ENCODE results near the gene DAGLB. TPM values are rescaled to one million over a fixed set of nuclear protein-coding genes. Genes with fewer than 3 reads are reported as not detected.

DAGLB gene
- total and polyA plus RNA-seq, 10 donors, result 7.2 to 35.1 (median 24.6) TPM

GRCh38 chr7:6481445-6481844 lies 33.7 kb upstream of the DAGLB start:
- peaks cover 0 to 33% (median 2%) of the 10 kb centered on the region in 6 donors for H3K36me3 ChIP-seq
- H3K27ac ChIP-seq, result no peak overlapping the region
- no peak for TF ChIP-seq POLR2AphosphoS5 (IDR thresholded peaks at IDR 0.05)
- TF ChIP-seq CTCF (IDR thresholded peaks at IDR 0.05 in 8 of 11, conservative IDR thresholded peaks at IDR 0.05 in 3 of 11), result no peak
- no peak for TF ChIP-seq POLR2A (IDR thresholded peaks at IDR 0.05)
- WGBS, 5 donors, result 74 to 92% (median 78%) methylated on average over 6 of the region's 6 CpGs
- intact Hi-C loops (cut with DNase I; ENCODE audit: low total_unique reads), result no loop called here
- H3K9me3 ChIP-seq, result no peaks in the 10 kb centered on the region
- H3K4me1 ChIP-seq, result peaks cover 26 to 79% (median 72%) of the 10 kb centered on the region in 6 donors
- no peak for DNase-seq
- no peak overlapping the region for H3K4me3 ChIP-seq
- H3K27me3 ChIP-seq (replicated peaks in 1 of 7), result no peaks in the 10 kb centered on the region

- TF ChIP-seq POLR2A (IDR thresholded peaks at IDR 0.05), result no peak
- no peak for TF ChIP-seq POLR2AphosphoS5 (IDR thresholded peaks at IDR 0.05)
- TF ChIP-seq CTCF (IDR thresholded peaks at IDR 0.05 in 8 of 11, conservative IDR thresholded peaks at IDR 0.05 in 3 of 11), result no peak
- Histone ChIP-seq H3K4me3 (peak overlapping the region in 1 of 8 donors; percentile 22), H3K4me1 (peaks cover 29 to 91% (median 80%) of the 10 kb centered on the region in 6 donors), H3K9me3 (no peaks in the 10 kb centered on the region), H3K36me3 (peaks cover 0 to 35% (median 2%) of the 10 kb centered on the region in 6 donors), H3K27me3 (replicated peaks in 1 of 7) (no peaks in the 10 kb centered on the region), H3K27ac (peak overlapping the region in 2 of 8 donors; percentile 21 to 30)
- intact Hi-C loops (cut with DNase I; ENCODE audit: low total_unique reads), result no loop called here
- 63 to 77% (median 71%) methylated on average over 5 of the region's 5 CpGs for WGBS, 5 donors
- DNase-seq, result no peak
These were observed 32.5 kb upstream of the DAGLB start for GRCh38 chr7:6480323-6480660.

GRCh38 chr7:6479067-6479466 lies 31.3 kb upstream of the DAGLB start:
- H3K4me3 ChIP-seq, result no peak overlapping the region
- intact Hi-C loops (cut with DNase I; ENCODE audit: low total_unique reads), result no loop called here
- 60 to 75% (median 70%) methylated on average over 8 of the region's 8 CpGs for WGBS, 5 donors
- no peaks in the 10 kb centered on the region for H3K9me3 ChIP-seq
- no peak for DNase-seq
- H3K4me1 ChIP-seq, result peaks cover 24 to 94% (median 76%) of the 10 kb centered on the region in 6 donors
- no peaks in the 10 kb centered on the region for H3K27me3 ChIP-seq (replicated peaks in 1 of 7)
- H3K36me3 ChIP-seq, result peaks cover 0 to 47% (median 2%) of the 10 kb centered on the region in 6 donors
- peak overlapping the region in 3 of 8 donors; percentile 11 to 12 (median 11) for H3K27ac ChIP-seq
- no peak for TF ChIP-seq CTCF (IDR thresholded peaks at IDR 0.05 in 8 of 11, conservative IDR thresholded peaks at IDR 0.05 in 3 of 11)
- TF ChIP-seq POLR2AphosphoS5 (IDR thresholded peaks at IDR 0.05), result no peak
- no peak for TF ChIP-seq POLR2A (IDR thresholded peaks at IDR 0.05)

- Histone ChIP-seq H3K27me3 (replicated peaks in 1 of 7) (no peaks in the 10 kb centered on the region), H3K4me1 (peaks cover 24 to 93% (median 77%) of the 10 kb centered on the region in 6 donors), H3K4me3 (no peak overlapping the region), H3K9me3 (no peaks in the 10 kb centered on the region), H3K36me3 (peaks cover 2 to 56% (median 7%) of the 10 kb centered on the region in 6 donors), H3K27ac (peak overlapping the region in 1 of 8 donors; percentile 11)
- TF ChIP-seq CTCF (IDR thresholded peaks at IDR 0.05 in 8 of 11, conservative IDR thresholded peaks at IDR 0.05 in 3 of 11) (no peak), POLR2A (IDR thresholded peaks at IDR 0.05) (no peak), POLR2AphosphoS5 (IDR thresholded peaks at IDR 0.05) (no peak)
- intact Hi-C loops (cut with DNase I; ENCODE audit: low total_unique reads), result no loop called here
- DNase-seq, result no peak
- WGBS, 5 donors, result 86 to 92% (median 88%) methylated on average over 7 of the region's 7 CpGs
These were observed 30.4 kb upstream of the DAGLB start for GRCh38 chr7:6478186-6478585.
